ENCODE results near the gene GEN1.

GRCh38 chr2:17821535-17822444 is 67.9 kb downstream of the GEN1 start:
- TF ChIP-seq, protein P1, sequence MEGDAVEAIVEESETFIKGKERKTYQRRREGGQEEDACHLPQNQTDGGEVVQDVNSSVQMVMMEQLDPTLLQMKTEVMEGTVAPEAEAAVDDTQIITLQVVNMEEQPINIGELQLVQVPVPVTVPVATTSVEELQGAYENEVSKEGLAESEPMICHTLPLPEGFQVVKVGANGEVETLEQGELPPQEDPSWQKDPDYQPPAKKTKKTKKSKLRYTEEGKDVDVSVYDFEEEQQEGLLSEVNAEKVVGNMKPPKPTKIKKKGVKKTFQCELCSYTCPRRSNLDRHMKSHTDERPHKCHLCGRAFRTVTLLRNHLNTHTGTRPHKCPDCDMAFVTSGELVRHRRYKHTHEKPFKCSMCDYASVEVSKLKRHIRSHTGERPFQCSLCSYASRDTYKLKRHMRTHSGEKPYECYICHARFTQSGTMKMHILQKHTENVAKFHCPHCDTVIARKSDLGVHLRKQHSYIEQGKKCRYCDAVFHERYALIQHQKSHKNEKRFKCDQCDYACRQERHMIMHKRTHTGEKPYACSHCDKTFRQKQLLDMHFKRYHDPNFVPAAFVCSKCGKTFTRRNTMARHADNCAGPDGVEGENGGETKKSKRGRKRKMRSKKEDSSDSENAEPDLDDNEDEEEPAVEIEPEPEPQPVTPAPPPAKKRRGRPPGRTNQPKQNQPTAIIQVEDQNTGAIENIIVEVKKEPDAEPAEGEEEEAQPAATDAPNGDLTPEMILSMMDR (IDR thresholded peaks at IDR 0.05), result no peak
- no peak for TF ChIP-seq POLR2A (IDR thresholded peaks at IDR 0.05)

All from ovary (tissue), 3 donors.